GM18505 (cell line): ENCODE data around the gene SKAP1.
"Not testable (repeated sequence)": the region's sequence is repeated elsewhere in the genome, so short reads cannot be mapped to it uniquely, and the experiment has no call there.

Experiments used
- ATAC-seq: cut with Tn5 transposase; IDR thresholded peaks from one replicate; pipeline ENCODE4 v1.9.1; 2021; ENCODE audit not compliant: unreplicated experiment
- POLR2A ChIP-seq: IDR thresholded peaks from 4 replicates; pipeline ENCODE4 v1.6.1; 2011; ENCODE audit warnings: borderline replicate concordance; ENCODE audit not compliant: insufficient read depth, insufficient read length; ENCODE audit errors: extremely low read depth

The SKAP1 gene

GRCh38 chr17:48459070-48459844, 29.2 kb upstream of the SKAP1 start:
- no peak for TF ChIP-seq POLR2A
- no peak for ATAC-seq

DNA sequence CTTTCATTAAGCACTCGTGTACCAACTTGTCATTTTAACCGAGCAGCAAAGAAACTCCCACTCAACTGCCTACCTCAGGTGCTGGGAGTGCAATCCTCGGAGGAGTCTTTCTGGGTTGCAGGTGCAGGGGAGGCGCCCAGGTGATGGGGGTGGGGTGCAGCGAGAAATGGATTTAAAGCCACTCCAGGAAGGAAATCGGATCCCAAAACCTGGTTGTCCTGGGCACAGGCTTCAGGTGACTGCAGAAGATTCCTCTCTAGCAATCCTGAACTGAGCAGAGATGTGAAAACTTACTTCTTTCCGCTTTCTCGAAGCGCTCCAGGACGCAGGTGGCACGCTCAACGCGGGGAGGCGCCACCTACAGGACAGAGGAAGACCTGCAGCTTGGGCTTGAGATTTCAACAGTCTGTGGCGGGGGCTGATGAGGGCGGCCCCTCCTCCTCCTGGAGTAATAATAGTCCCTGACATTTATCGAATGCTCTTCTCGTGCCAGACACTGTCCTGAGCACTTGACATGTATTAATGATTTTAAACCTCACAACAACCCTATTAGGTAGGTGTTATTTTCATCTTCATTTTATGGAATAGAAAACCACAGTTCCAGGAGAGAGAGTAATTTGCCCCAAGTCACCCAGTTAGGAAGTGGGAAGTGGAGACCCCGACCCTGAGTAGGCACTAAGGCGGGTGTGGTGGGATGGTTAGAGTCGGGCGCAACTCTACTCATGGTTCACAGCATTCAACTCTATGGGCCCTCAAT, 27.2 kb upstream of the SKAP1 start:
- ATAC-seq: no peak
- no peak for TF ChIP-seq POLR2A

DNA sequence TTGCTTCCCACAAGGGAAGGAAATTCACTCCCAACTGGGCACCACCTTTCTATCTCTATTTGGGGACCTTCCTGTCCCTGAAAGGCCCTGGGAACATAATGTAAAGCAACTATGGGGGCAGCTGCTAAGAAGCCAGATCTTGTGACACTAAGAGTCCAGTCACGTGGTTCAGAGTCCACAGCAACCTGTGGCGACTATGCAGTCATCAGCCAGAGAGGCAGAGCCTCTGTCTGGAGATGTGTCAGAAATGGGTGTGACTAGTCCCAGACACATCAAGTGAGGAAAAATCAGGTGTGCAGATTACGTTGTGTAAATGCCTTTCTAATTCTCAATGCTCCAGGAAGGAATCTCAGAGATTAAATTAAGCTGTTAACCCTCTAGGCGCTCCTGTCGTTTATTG, 26.6 kb upstream of the SKAP1 start:
- TF ChIP-seq POLR2A: no peak

DNA sequence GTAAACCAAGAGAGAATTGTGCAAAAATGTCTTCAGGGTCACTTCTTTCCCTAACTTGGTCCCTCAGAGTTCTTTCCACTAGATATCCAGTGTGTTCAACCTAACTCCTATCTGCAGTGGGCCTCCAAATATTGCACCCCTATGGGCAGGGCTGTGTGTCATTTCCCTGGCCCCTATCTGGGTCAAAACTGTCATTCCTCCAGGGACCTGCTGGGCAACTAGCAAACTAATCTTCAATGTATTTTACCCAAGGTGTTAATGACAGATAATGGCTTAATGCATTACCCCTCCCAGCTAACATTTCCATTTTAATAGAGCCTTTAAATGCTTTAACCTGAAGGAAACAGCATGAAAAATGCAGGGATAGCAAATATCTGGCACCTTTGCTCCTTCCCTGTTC, 25.8 kb upstream of the SKAP1 start:
- no peak for ATAC-seq
- no peak for TF ChIP-seq POLR2A

More for the DNA sequence above, 26.6 kb upstream of the SKAP1 start:
- ATAC-seq: no peak

DNA sequence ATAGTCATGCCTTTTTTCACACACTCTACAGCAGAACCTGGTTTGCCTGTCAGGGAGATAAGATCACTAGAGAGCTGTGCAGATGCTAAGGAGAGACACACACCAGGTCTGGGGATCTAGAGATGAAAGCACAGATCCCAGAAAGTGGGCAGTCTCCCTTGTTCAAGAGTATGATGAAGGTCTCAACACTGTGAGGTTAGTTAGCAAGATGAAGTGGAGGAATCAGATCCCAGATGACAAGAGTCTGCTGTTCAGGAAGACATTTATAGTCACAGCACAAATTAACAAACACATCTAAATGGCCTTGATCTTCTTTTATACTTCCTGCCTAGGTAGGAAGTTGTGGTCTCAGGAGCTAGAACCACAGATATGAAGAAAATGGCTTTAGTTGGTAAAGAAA, 23.4 kb upstream of the SKAP1 start:
- no peak for ATAC-seq
- TF ChIP-seq POLR2A: no peak

GRCh38 chr17:48451489-48451888, 21.5 kb upstream of the SKAP1 start:
- no peak for ATAC-seq
- no peak for TF ChIP-seq POLR2A

GRCh38 chr17:48449335-48449734, 19.3 kb upstream of the SKAP1 start:
- not testable (repeated sequence) for ATAC-seq

DNA sequence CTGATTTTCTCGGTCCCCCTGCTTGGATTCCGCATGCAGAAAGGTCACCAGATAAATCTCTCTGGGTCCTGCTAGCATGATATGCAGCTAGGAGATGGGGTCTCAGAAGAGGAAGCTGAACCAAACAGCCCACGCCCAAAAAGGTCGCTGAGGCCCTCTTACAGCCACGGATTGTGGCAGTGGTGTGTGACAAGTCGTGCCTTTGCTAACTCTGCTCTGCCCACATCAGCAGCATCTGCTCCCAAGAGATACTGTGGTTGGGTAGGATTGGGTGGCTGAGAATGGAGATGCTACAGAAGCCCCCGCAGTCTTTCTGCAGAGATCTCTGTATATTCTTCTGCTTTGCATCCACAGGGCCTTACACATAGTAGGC, 15.2 kb upstream of the SKAP1 start:
- no peak for ATAC-seq
- no peak for TF ChIP-seq POLR2A

GRCh38 chr17:48444516-48445247, 14.7 kb upstream of the SKAP1 start:
- no peak for ATAC-seq
- TF ChIP-seq POLR2A: no peak

GRCh38 chr17:48443712-48444111, 13.7 kb upstream of the SKAP1 start:
- no peak for ATAC-seq
- no peak for TF ChIP-seq POLR2A

DNA sequence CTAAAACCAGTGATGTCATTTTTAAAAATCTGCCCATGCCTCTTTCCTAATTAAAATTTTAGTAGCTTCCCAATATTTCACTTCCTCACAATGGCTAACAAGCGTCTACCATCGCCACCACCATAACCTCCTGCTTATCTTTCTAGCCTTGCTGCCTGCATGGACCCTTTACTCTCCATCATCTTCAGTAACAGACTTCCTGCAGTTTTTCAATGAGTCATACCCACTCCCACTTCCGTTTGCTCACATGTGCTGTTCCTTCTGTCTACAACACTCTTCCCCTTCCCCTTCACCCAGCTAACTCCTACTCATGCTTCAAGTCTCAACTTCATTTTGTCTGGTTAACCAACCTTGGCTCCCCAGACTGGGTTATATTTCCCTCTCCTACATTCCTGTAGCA, 12.8 kb upstream of the SKAP1 start:
- no peak for TF ChIP-seq POLR2A
- ATAC-seq: no peak

DNA sequence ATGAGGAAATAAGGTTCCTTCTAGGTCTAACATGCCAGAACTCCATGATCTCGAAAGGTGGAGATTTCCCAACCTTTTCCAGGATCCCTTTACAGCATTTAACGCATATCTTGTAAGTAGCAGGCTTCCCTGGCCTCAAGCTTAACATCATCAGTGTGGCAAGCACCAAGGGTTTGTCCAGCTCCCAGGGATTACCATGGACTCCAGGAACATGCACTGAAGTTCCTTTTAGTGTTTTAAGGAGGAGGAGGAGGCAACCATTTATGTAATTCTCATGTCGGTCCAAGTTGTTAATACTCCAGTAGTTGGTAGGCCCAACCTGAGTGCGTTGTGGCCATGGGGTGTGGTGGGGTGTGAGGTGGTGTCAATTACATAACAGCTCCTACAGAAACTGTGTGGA, 11.8 kb upstream of the SKAP1 start:
- ATAC-seq: no peak
- no peak for TF ChIP-seq POLR2A

DNA sequence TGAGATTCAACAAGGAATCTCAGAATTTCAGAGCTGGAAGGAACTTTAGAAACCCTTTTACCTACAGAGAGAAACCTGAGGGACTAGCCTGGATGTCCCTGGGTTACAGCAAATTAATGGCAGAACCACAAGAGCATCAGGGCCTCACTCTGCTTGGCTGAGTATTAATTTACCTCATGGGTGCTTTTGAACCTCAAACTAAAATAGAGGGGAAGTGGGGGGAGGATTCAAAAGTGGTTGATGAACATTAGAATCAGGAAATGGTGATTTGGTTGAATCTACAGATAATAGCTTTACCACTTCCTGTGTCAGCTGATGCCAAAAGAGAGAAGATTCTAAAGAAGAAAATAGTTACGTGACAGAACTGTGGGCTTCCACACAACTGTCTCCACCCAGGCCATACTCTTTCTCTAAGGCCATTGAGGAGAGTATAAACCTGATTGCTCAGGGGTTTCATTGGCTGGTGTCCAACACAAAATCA, 11.3 kb upstream of the SKAP1 start:
- TF ChIP-seq POLR2A: no peak
- peak; percentile 60 for ATAC-seq

DNA sequence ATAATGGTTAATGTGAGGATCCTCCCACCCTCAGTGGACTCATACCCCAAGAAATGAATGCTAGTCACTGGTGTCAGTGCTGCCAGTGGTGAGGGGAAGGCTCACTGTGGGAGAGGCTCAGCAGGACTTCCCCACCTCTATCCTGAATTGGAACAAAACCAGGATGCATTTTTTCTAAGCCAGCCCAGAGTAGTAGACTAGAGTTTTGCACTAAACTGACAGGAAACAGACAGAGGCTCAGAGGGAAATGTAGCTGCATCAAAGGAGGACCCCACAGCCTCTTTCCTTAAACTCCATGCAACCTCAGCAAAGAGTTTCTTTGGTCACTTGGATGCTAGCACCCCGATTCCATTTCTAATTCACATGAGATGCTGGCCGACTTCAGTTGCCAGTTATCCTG, 10.7 kb upstream of the SKAP1 start:
- ATAC-seq: no peak
- no peak for TF ChIP-seq POLR2A

DNA sequence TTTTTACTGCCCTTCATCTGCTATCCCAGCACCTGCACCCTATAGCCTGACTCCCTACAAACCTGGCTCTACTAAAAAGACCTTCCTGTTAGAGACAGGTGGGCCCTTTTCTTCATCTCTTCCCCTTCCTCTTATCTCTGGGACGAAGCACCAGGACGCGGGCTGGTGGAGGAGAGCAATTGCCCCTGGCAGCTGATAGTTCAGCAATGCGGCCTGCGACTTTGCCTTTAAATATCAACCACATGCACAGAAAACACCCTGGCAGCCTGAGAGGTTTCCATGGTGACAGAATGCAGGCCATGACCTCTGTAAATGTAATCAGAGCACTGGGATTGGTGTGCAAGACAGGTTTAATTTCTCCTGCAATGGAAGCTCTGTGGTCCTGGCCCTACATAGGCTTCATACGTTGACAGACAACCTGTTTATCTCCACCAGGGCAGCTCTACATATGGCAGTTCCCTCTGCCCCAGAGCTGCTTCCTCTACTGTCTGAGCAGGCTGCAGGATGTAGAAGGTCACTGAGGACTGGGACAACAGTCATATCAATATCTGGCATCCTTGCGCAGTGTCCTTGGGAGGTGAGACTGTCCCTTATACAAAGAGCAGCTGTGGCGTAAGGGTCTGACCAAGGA, 10.0 kb upstream of the SKAP1 start:
- ATAC-seq: no peak
- TF ChIP-seq POLR2A: no peak
